Measurements from ENCODE around the gene RHBG. TPM values are rescaled to one million over a fixed set of nuclear protein-coding genes. Genes with fewer than 3 reads are reported as not detected.

RHBG gene
- polyA plus RNA-seq, 1 donor (not counting 4 experiments of a cell fraction or from before 2014, with no cell fraction given) = not detected

- Histone ChIP-seq H3K9me3 (ENCODE audit: control insufficient read depth, low read depth, low read length) (no peaks in the 10 kb centered on the region), H3K4me3 (ENCODE audit: control insufficient read depth in 2 of 3, extremely low read depth in 1 of 3, insufficient read depth in 2 of 3, low read depth in 1 of 3, low read length in 3 of 3) (no peak overlapping the region), H3K4me2 (ENCODE audit: control insufficient read depth, extremely low read depth, insufficient read depth, low read depth, low read length) (no peak overlapping the region), H3K27ac (ENCODE audit: control insufficient read depth, insufficient read depth, low read length) (no peak overlapping the region), H3K27me3 (ENCODE audit: control insufficient read depth, extremely low read depth, insufficient read depth, low read length) (peaks cover 18% of the 10 kb centered on the region), H3K79me2 (ENCODE audit: control insufficient read depth, insufficient read depth, low read length) (no peaks in the 10 kb centered on the region), H4K20me1 (ENCODE audit: control insufficient read depth, extremely low read depth, insufficient read depth, low read length) (no peaks in the 10 kb centered on the region), H3K9ac (ENCODE audit: control insufficient read depth, extremely low read depth, insufficient read depth, low read length) (no peak overlapping the region), H3K9me1 (ENCODE audit: control insufficient read depth, extremely low read depth, insufficient read depth, low read length) (no peaks in the 10 kb centered on the region), H2AFZ (ENCODE audit: control insufficient read depth, low read length) (no peak overlapping the region), H3K36me3 (ENCODE audit: control insufficient read depth in 2 of 2, extremely low read depth in 1 of 2, insufficient read depth in 2 of 2, low read length in 2 of 2) (no peaks in the 10 kb centered on the region), H3K4me1 (ENCODE audit: control insufficient read depth, extremely low read depth, insufficient read depth, low read length) (no peaks in the 10 kb centered on the region)
- dilution Hi-C loops (cut with MboI; ENCODE audit: extremely low pct_ligation_motif_present, low sequenced_read_pairs) = no loop called here
- no peak for DNase-seq (ENCODE audit: low read depth, low spot score)
- no peak for TF ChIP-seq CTCF (optimal IDR thresholded peaks at IDR 0.05 in 1 of 3, IDR thresholded peaks at IDR 0.05 in 1 of 3, conservative IDR thresholded peaks at IDR 0.05 in 1 of 3; ENCODE audit: extremely low read depth in 1 of 3, insufficient read depth in 2 of 3, low read length in 3 of 3)
- no peak for TF ChIP-seq EZH2 (IDR thresholded peaks at IDR 0.05; ENCODE audit: low read length)
- no peak for FAIRE-seq
Observed at GRCh38 chr1:156410740-156411139, 41.7 kb downstream of the RHBG start.

GRCh38 chr1:156412653-156413321 is 43.8 kb downstream of the RHBG start:
- H3K79me2 ChIP-seq (ENCODE audit: control insufficient read depth, insufficient read depth, low read length) = no peaks in the 10 kb centered on the region
- no peaks in the 10 kb centered on the region for H3K36me3 ChIP-seq (ENCODE audit: control insufficient read depth in 2 of 2, extremely low read depth in 1 of 2, insufficient read depth in 2 of 2, low read length in 2 of 2)
- no peak overlapping the region for H3K27ac ChIP-seq (ENCODE audit: control insufficient read depth, insufficient read depth, low read length)
- no peak for TF ChIP-seq EZH2 (IDR thresholded peaks at IDR 0.05; ENCODE audit: low read length)
- TF ChIP-seq CTCF (optimal IDR thresholded peaks at IDR 0.05 in 1 of 3, IDR thresholded peaks at IDR 0.05 in 1 of 3, conservative IDR thresholded peaks at IDR 0.05 in 1 of 3; ENCODE audit: extremely low read depth in 1 of 3, insufficient read depth in 2 of 3, low read length in 3 of 3) = no peak
- H3K9me3 ChIP-seq (ENCODE audit: control insufficient read depth, low read depth, low read length) = no peaks in the 10 kb centered on the region
- H3K9ac ChIP-seq (ENCODE audit: control insufficient read depth, extremely low read depth, insufficient read depth, low read length) = no peak overlapping the region
- DNase-seq (ENCODE audit: low read depth, low spot score) (no peak), FAIRE-seq (no peak)
- H2AFZ ChIP-seq (ENCODE audit: control insufficient read depth, low read length) = no peak overlapping the region
- no peaks in the 10 kb centered on the region for H3K9me1 ChIP-seq (ENCODE audit: control insufficient read depth, extremely low read depth, insufficient read depth, low read length)
- H3K4me1 ChIP-seq (ENCODE audit: control insufficient read depth, extremely low read depth, insufficient read depth, low read length) = no peaks in the 10 kb centered on the region
- H3K4me2 ChIP-seq (ENCODE audit: control insufficient read depth, extremely low read depth, insufficient read depth, low read depth, low read length) = no peak overlapping the region
- H3K4me3 ChIP-seq (ENCODE audit: control insufficient read depth in 2 of 3, extremely low read depth in 1 of 3, insufficient read depth in 2 of 3, low read depth in 1 of 3, low read length in 3 of 3) = no peak overlapping the region
- dilution Hi-C loops (cut with MboI; ENCODE audit: extremely low pct_ligation_motif_present, low sequenced_read_pairs) = no loop called here
- H3K27me3 ChIP-seq (ENCODE audit: control insufficient read depth, extremely low read depth, insufficient read depth, low read length) = peaks cover 11% of the 10 kb centered on the region
- H4K20me1 ChIP-seq (ENCODE audit: control insufficient read depth, extremely low read depth, insufficient read depth, low read length) = no peaks in the 10 kb centered on the region

Measured in keratinocyte (primary cell).